ENCODE results near the gene NEIL1. TPM values are rescaled to one million over a fixed set of nuclear protein-coding genes. Genes with fewer than 3 reads are reported as not detected.
A peak's percentile ranks its signal among the peaks of the same experiment; 100 is the strongest.
"Not testable (repeated sequence)": the region's sequence is repeated elsewhere in the genome, so short reads cannot be mapped to it uniquely, and the experiment has no call there.

NEIL1 gene, protein sequence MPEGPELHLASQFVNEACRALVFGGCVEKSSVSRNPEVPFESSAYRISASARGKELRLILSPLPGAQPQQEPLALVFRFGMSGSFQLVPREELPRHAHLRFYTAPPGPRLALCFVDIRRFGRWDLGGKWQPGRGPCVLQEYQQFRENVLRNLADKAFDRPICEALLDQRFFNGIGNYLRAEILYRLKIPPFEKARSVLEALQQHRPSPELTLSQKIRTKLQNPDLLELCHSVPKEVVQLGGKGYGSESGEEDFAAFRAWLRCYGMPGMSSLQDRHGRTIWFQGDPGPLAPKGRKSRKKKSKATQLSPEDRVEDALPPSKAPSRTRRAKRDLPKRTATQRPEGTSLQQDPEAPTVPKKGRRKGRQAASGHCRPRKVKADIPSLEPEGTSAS
- total RNA-seq = 30.0 and 34.0 TPM in 2 replicates
- long read RNA-seq, partial matches to known transcripts = 1 of 6 reads
- long read RNA-seq, other reads (novel, unspliced or antisense) = 4 of 6 reads

DNA sequence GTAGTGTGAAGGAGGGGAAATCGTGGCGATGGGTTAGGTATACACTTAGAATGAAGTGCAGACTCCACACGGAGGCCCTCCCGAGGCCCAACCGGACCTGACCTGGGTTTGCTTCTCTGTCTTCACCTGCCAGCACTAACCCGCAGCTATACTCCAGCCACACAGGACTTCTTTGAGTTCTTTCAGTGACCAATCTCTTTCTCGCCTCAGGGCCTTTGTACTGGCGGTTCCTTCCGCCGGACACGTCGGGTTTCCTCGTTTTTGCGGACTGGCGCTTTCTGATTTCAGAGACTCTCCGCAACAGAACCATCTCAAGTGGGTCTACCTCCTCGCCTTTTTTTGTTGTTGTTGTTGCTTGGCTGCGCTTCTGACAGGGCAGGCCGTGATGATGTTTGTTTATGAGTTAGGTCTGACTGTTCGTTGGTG is at the start of gene NEIL1:
TSS of gene NEIL1 (plus strand) at position 244 of the 426 bp plus-strand sequence. CDS start 1,867 bp downstream, outside the sequence.
- no peak for DNase-seq (ENCODE audit: extremely low spot score, unreplicated experiment)
- H3K27me3 Mint-ChIP-seq (ENCODE audit: unreplicated experiment) = no peaks in the 10 kb centered on the region
- H3K36me3 Mint-ChIP-seq (ENCODE audit: unreplicated experiment) = no peaks in the 10 kb centered on the region
- H3K27ac Mint-ChIP-seq (ENCODE audit: unreplicated experiment) = peak within 1 kb of the TSS; percentile 52
- TF ChIP-seq, protein P1, sequence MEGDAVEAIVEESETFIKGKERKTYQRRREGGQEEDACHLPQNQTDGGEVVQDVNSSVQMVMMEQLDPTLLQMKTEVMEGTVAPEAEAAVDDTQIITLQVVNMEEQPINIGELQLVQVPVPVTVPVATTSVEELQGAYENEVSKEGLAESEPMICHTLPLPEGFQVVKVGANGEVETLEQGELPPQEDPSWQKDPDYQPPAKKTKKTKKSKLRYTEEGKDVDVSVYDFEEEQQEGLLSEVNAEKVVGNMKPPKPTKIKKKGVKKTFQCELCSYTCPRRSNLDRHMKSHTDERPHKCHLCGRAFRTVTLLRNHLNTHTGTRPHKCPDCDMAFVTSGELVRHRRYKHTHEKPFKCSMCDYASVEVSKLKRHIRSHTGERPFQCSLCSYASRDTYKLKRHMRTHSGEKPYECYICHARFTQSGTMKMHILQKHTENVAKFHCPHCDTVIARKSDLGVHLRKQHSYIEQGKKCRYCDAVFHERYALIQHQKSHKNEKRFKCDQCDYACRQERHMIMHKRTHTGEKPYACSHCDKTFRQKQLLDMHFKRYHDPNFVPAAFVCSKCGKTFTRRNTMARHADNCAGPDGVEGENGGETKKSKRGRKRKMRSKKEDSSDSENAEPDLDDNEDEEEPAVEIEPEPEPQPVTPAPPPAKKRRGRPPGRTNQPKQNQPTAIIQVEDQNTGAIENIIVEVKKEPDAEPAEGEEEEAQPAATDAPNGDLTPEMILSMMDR (IDR thresholded peaks at IDR 0.05) = no peak
- H3K9me3 Mint-ChIP-seq (ENCODE audit: unreplicated experiment) = no peaks in the 10 kb centered on the region
- peak within 1 kb of the TSS; percentile 86 for H3K4me3 Mint-ChIP-seq (ENCODE audit: unreplicated experiment)
- peaks cover 14% of the 10 kb centered on the region for H3K4me1 Mint-ChIP-seq (ENCODE audit: unreplicated experiment)

DNA sequence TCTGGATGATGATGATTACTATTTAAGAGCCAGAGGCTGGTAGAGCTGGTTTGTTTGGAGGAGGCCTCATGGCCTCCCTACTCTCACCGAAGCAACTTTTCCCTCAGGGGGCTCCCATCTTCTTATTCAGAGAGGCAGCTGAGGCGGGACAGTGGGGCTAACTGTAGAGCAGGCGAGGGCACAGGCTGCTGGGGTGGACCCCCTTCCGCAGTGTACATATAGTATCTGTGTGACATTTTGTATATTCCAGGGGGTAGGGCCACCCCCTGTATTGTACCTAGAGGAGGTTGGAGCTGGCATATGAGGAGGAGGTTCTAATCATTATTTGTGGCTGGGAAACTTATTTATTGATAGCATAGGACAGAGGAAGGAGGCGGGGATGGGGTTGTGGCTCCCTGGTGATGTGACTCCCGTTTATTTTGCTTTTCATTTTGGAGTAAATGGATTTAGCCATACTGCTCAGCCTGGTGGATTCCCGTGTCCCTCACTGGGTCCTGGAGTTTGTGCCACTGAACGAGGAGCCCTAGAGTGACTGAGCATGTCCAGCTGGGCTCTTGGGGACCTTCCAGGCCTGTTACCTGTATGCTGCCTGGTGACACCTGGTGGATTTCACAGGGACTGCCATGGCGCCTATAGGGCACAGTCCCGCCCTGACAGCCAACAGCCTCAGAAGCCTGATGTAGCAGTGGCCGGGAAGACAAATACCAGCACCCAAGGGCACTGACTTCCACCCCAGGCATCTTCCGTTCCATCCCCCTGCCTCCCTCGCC is 48.1 kb upstream of the NEIL1 start:
- peak; percentile 48 for DNase-seq (ENCODE audit: extremely low spot score, unreplicated experiment)
- H3K27ac Mint-ChIP-seq (ENCODE audit: unreplicated experiment); H3K4me3 Mint-ChIP-seq (ENCODE audit: unreplicated experiment); H3K4me1 Mint-ChIP-seq (ENCODE audit: unreplicated experiment); H3K9me3 Mint-ChIP-seq (ENCODE audit: unreplicated experiment); H3K36me3 Mint-ChIP-seq (ENCODE audit: unreplicated experiment): not testable (repeated sequence)
- H3K27me3 Mint-ChIP-seq (ENCODE audit: unreplicated experiment) = peaks cover 22% of the 10 kb centered on the region

DNA sequence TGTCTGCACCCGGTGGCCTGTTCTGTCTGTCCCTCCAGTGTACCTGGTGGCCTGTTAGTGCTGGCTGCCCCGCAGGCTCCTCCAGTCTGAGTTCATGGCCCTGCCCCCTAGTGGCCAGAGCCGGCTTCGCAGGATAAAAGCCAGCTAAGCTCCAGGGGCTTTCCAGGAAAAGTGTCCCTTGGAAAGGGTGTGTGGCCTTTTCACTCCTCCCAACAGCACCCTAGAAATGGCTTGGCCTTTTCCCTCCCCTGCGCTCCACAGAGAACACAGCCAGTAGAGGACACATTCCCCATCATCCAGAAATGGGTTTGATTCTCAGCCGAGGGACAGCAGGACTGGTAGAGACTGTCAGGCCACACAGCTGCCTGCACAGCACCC is 47.5 kb upstream of the NEIL1 start:
- not testable (repeated sequence) for H3K27ac Mint-ChIP-seq (ENCODE audit: unreplicated experiment); H3K4me3 Mint-ChIP-seq (ENCODE audit: unreplicated experiment); H3K9me3 Mint-ChIP-seq (ENCODE audit: unreplicated experiment); H3K4me1 Mint-ChIP-seq (ENCODE audit: unreplicated experiment); H3K36me3 Mint-ChIP-seq (ENCODE audit: unreplicated experiment)
- peak; percentile 84 for DNase-seq (ENCODE audit: extremely low spot score, unreplicated experiment)
- H3K27me3 Mint-ChIP-seq (ENCODE audit: unreplicated experiment) = peaks cover 27% of the 10 kb centered on the region
- TF ChIP-seq, protein P1 (IDR thresholded peaks at IDR 0.05) = peak; percentile 59

DNA sequence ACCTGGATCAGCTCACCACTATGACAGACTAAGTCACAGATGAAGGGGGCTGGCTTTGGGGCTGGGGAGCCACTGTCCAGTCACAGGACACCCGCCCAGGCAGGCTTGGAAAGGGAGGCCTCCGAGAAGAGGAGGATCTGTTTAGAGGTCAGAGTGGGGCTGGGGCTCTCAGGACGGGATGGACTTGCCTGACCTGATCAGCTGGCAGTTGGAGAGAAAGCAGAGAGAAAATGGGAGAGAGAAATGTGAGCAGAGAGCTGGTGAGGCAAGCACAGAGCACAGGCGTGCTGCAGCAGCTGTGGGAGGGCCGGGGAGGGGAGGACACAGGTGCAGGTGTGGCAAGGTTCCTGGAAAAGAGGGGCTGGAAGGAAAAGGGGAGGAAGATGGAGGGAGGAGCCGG is 46.8 kb upstream of the NEIL1 start:
- H3K4me3 Mint-ChIP-seq (ENCODE audit: unreplicated experiment); H3K27ac Mint-ChIP-seq (ENCODE audit: unreplicated experiment); H3K9me3 Mint-ChIP-seq (ENCODE audit: unreplicated experiment); H3K36me3 Mint-ChIP-seq (ENCODE audit: unreplicated experiment); H3K4me1 Mint-ChIP-seq (ENCODE audit: unreplicated experiment): not testable (repeated sequence)
- peaks cover 35% of the 10 kb centered on the region for H3K27me3 Mint-ChIP-seq (ENCODE audit: unreplicated experiment)
- DNase-seq (ENCODE audit: extremely low spot score, unreplicated experiment) = peak; percentile 68

DNA sequence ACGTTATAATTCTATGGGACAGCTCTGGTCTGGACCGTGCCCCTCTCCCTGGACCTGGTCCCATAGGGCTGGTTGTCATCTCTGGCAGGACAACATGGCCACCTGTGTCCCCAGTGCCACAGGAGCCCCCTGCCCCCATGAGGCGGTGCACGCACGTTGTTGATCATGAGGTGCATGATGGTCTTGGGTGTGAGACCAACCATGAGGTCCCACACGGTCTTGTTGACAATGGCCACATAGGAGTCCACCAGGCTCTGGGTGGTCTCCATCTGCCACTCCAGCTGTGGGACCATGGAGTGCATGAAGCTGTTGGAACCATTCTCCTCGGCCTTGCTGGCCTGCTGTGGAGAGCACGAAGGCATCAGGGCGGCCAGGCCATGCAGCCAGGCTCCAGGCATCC is 44.5 kb upstream of the NEIL1 start:
- no peaks in the 10 kb centered on the region for H3K4me1 Mint-ChIP-seq (ENCODE audit: unreplicated experiment)
- no peak overlapping the region for H3K4me3 Mint-ChIP-seq (ENCODE audit: unreplicated experiment)
- TF ChIP-seq, protein P1 (IDR thresholded peaks at IDR 0.05) = no peak
- no peaks in the 10 kb centered on the region for H3K9me3 Mint-ChIP-seq (ENCODE audit: unreplicated experiment)
- H3K27me3 Mint-ChIP-seq (ENCODE audit: unreplicated experiment) = peaks cover 49% of the 10 kb centered on the region
- H3K27ac Mint-ChIP-seq (ENCODE audit: unreplicated experiment) = no peak overlapping the region
- no peaks in the 10 kb centered on the region for H3K36me3 Mint-ChIP-seq (ENCODE audit: unreplicated experiment)
- peak; percentile 78 for DNase-seq (ENCODE audit: extremely low spot score, unreplicated experiment)

DNA sequence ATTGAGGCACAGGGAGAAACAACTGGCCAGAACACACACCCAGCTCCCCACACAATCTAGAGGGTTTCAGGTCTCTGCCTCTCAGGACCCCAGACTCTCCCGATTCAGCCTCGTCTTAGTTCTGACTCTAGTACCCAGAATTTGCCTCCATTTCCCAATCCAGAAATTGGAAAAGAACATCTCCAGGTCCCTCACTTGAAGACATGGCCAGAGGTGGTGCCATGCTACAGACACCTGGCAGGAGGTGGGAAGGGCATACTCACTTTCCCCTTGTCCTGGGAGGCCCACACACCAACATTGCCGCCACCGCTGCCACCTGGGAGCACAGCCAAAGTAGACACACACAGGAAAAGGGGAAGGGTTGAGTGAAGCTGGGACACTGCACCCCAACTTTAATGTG is 44.1 kb upstream of the NEIL1 start:
- H3K4me1 Mint-ChIP-seq (ENCODE audit: unreplicated experiment) = not testable (repeated sequence)

More for the DNA sequence above, 44.1 kb upstream of the NEIL1 start:
- peaks cover 51% of the 10 kb centered on the region for H3K27me3 Mint-ChIP-seq (ENCODE audit: unreplicated experiment)
- H3K36me3 Mint-ChIP-seq (ENCODE audit: unreplicated experiment); H3K27ac Mint-ChIP-seq (ENCODE audit: unreplicated experiment); H3K9me3 Mint-ChIP-seq (ENCODE audit: unreplicated experiment); H3K4me3 Mint-ChIP-seq (ENCODE audit: unreplicated experiment): not testable (repeated sequence)
- peak; percentile 57 for DNase-seq (ENCODE audit: extremely low spot score, unreplicated experiment)

All from osteocyte (in vitro differentiated cells).